Pons (tissue), 1 donor: Measurements from ENCODE around the gene BAIAP2L1.
A peak's percentile ranks its signal among the peaks of the same experiment; 100 is the strongest.
"Not testable (repeated sequence)": the region's sequence is repeated elsewhere in the genome, so short reads cannot be mapped to it uniquely, and the experiment has no call there.

ENCODE experiments used
- DNase-seq: peaks from one replicate; pipeline ENCODE4 v3.0.0-alpha.2; 2016; ENCODE audit warnings: low spot score

Gene BAIAP2L1

DNA sequence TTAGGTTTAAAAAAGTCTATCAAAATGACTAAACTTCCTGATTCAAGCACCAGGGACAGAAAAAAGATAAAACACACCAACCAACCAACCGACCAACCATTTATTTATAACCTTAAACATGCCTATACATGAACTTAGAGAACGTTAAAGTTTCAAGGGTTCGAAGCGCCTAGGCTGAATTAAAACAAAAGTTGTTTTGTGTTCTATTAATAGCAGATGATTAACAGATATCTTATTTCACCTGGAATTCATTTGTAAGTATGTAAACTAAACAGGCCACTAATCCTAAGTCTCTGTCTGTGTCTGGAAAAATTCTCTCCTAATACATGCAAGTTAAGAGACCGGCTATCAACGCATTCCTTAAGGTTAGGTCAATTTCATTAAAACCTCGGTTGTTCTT, 1.4 kb downstream of the BAIAP2L1 start:
- no peak for DNase-seq

DNA sequence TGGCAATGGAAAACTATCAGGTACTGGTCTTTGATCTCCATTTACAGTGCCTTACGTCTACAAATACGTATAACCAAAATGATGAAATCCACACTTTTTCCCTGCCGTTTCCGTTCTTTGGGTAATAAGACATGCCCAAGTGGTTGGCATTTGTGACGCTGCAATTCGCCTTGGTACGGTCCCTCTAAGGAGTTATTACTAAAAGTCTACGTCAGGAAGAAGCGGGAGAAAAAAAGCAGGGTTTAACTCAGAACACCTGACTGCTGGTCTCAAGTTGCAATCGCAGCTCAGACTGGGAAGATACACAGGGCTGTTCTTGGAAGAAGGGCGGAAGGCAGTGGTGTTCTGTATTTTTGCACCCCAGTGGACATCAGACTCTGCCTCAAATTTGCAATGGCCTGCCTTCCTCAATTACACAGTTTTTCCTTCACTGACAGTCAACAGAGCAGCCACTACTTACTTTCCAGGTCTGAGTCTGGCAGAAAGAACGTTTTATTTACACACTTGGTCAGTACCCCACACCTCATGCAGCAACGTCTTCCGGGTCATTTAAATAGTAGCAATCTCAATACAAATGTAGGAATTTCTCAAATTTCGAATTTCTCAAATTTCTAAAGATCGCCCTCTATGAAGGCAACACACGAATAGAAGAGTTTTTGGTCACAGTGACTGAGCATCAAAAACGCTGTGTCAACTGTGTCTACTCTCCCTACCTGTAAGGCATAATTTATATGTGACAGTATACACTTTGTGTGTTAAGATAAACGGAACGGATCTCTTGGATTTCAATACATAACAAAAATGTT, 2.1 kb downstream of the BAIAP2L1 start:
- DNase-seq = no peak

- DNase-seq = no peak
These were observed 4.1 kb downstream of the BAIAP2L1 start for GRCh38 chr7:98396768-98397167.

- no peak for DNase-seq
These were observed 4.9 kb downstream of the BAIAP2L1 start for GRCh38 chr7:98395951-98396350.

- no peak for DNase-seq
These were observed 5.4 kb downstream of the BAIAP2L1 start for GRCh38 chr7:98395481-98395880.

DNA sequence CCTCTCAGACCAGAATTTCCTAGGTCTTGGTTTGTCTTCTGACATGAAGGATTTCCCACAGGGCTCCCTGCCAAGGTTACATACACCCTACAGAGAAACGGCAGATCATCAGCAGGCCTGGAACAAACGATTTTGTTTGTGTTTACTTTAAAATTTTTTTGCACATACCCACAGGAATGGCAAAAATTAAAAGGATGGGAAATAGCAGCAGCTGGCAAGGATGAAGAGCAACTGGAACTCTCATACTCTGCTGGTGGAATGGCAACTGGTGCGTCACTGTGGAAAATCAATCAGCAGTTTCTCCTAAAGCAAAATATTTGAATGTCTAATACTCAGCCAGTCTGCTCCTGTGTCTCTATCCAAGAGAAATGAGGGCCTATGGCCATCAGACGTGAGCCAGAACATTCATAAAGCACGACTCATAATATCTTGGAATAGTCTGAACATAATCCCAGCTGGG, 6.5 kb downstream of the BAIAP2L1 start:
- DNase-seq = no peak

DNA sequence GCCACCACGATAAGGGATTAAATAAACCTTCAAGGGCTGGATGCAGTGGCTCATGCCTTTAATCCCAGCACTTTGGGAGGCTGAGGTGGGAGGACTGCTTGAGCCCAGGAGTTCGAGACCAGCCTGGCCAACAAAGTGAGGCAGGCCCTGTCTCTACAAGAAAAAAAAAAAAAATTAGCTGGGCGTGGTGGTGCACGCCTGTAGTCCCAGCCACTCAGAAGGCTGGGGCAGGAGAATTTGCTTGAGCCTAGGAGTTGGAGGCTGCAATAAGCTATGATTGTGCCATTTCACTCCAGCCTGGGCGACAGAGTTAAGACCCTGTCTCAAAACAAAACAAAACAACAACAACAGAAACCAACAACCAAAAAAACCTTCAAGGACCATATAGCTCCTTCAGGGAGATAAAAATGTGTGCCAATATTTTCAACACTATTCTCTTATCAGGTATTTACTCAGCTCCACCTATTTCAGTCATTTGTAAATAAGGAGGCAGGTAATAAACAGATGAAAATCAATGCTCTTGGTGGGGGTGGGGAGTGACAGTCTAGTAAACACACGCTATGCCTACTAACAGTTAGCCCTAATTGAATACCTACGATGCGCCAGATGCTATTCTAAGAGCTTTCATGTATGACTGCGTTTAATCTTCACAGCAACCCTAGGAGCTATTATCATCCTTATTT, 13.2 kb downstream of the BAIAP2L1 start:
- no peak for DNase-seq

DNA sequence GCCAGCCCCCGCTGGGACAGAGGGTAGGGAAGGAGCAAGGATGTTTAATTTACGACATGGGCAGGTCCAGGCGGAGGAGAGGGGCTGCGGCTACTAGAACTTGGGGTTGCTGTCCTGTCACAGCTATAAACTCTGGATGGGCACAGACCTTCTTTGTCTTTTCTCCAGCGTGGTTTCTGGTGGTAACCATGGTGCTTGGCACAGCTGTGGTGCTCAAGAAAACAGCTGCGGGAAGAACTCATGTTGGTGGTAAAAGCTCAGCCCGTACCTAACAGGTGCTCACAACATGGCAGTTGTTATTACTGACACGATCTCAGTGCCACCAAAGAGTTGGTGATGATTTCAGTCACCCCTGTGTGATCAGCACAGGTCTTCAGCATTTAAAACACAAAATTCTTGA, 13.8 kb downstream of the BAIAP2L1 start:
- DNase-seq = no peak

DNA sequence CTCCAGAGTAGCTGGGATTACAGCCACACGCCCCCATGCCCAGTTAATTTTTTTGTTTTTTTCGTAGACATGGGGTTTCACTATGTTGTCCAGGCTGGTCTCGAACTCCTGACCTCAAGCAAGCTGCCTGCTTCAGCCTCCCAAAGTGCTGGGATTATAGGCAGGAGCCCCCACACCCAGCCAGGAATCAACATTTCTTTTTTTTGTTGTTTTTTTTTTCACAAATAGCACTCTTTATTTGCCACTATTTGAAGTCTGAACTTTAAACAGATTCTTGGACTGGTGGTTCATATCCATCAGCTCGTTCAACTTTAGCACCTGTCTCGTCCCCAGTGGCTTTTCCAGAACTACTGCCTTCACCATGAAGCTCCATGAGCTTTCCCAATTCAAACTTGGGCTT, 15.4 kb downstream of the BAIAP2L1 start:
- not testable (repeated sequence) for DNase-seq

- DNase-seq = no peak
These were observed 22.6 kb downstream of the BAIAP2L1 start for GRCh38 chr7:98378210-98378819.

GRCh38 chr7:98376711-98377110, 24.2 kb downstream of the BAIAP2L1 start:
- no peak for DNase-seq

GRCh38 chr7:98375664-98376063, 25.2 kb downstream of the BAIAP2L1 start:
- no peak for DNase-seq

DNA sequence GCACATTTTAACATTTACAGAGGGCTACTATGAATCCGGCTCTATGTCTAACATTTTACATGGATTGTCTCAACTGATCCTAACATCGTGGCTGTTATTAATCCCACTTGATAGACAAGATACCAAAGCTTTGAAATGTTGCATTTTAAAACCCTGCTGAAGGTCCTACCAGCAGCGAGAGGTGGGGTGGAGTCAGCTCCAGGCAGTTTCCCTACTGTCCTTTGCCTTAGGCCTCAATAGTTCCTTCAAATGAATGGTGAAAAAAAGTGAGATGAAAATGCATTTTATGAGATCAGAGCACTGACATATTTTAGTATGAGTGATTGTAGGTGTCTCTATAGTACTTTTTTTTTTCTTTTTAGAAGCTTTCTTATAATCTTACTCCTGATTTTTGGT, 26.6 kb downstream of the BAIAP2L1 start:
- no peak for DNase-seq

DNA sequence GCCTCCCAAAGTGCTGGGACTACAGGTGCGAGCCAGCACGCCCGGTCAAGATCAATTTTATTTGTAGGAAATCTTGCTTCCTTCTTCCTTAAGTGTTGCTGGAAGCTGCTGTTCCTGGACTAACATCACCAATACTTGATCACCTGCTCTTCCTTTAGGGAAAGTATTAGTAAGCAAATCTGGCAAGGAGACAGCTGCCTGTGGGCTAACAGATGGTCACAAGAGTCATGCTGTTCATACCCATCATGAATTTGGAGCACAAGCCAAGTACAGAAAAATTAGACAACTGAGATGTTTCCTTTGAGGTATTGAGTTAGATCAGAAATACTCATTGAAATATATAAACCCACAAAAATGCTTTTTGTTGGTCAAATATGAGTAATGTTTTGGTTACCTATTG, 27.9 kb downstream of the BAIAP2L1 start:
- peak; percentile 20 for DNase-seq

DNA sequence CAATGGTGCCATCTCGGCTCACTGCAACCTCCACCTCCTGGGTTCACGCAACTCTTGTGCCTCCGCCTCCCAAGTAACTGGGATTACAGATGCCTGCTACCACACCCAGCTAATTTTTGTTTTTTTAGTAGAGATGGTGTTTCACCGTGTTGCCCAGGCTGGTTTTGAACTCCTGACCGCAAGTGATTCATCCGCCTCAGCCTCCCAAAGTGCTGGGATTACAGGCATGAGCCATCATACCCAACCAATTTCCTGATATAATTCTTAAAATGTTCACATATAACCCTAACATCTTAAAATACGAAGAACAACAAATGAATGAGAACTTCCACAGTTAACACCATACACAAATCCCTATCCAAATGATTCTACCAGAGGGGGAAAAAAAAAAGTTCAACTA, 31.2 kb downstream of the BAIAP2L1 start:
- DNase-seq = no peak

DNA sequence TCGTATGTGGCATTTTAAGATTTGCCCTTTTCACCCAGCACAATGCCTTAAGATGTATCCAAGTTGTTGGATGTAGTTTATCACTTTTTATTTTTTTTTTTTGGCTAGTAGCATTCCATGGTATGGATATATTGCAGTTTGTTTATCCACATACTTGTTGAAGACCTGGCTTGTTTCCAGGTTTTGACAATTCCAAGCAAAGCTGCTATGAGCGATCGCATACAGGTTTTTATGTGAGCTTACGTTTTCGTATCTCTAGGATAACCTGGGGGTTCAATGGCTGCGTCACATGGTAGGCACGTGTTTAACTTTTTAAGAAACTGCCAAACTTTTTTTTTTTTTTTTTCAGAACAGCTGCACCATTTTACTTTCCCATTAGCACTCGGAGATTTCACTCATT, 32.2 kb downstream of the BAIAP2L1 start:
- no peak for DNase-seq

GRCh38 chr7:98366562-98366938, 34.3 kb downstream of the BAIAP2L1 start:
- no peak for DNase-seq

DNA sequence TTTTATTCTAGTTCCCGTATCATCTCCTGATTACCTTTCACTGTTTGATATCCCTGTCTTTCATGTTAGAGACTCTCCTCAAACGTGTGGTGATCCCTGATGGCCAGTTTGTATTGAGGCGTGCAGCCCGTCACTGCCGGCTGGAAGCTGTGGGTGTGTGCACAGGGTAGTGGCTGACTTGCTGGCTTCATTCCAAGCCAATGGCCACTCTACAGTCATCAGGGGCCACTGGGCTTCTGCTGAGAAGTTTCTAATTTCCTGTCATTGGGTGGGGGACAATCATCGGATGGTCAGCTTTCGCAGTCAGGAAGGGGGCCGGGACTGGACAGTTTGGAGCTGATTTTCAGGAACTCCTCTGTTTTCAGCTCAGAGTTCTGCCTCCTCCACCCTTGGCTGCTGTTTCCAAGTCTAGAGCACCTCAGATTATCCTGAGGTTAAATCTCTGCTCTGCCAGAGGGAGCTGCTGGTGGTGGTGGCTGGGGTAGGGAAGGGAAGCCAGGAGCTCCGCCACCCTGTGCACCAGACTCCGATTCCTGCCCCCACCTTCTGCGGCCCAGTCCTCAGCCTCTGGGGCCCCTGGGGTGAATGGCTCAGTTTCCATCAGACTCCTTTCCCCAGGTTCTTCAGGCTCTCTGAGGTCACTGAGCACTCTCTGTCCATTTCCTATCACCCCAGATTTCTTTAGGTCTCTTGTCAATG, 34.9 kb downstream of the BAIAP2L1 start:
- DNase-seq = no peak

GRCh38 chr7:98364220-98364619, 36.7 kb downstream of the BAIAP2L1 start:
- no peak for DNase-seq

DNA sequence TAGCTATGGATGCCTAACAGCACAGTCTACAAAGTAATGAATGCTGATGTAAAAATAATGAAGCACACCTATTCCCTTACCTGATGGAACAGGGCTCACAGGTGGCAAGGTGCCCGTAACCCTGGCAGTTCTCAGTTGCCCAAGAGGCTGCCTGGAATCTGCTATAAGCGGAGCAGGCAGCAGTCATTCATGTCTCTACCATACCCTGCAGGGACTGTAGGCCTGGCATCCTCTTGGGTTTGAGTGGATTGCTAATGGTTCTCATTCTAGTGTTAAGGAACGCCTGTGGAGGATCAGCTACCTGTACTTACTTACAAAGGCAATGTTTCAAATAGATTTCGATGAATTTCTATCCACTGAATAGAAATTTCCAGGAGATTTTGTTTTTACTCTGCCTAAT, 38.4 kb downstream of the BAIAP2L1 start:
- DNase-seq = no peak

DNA sequence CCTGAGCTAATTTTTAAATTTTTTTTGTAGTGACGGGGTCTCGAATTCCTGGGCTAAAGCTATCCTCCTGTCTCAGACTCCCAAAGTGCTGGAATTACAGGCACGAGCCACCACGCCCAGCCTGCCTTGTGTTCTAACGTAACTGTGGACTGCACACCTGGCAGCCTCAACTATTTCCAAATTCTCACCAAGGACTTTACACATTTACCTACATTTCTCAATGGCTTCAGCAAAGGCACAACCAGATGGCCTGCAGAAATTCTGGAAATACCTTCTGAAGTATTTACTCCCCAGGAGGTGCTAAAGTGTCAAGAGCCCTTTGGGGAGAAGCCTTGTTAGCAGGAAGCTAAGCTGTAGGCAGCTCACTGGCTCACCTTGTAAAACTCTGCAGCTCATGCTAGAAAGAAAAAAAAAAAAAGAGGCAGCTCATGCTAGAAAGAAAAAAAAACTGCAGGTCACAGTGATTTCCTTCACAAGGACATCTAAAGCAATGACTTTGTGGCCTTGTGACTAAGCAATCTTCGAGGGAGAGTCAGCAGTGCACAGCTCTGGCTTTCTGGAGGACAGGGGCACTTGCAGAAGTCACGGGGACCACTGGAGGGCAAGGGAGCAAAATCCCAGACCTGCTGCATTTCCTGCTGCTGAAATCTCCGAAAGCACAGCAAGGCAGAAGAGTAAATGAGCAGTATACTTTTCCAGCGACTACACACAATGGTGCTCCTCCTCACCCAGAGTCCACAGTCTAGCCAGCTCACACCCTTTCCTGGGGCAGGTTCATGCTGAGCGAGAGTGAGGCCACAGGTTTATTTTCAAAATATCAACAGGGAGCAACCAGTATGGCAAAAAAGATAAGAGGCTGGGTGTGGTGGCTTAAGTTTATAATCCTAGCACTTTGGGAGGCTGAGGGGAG, 40.4 kb downstream of the BAIAP2L1 start:
- DNase-seq = peak; percentile 5
